Liver (tissue), 9 donors: ENCODE data around the gene SRP9. TPM values are rescaled to one million over a fixed set of nuclear protein-coding genes. Genes with fewer than 3 reads are reported as not detected.
"Not testable (repeated sequence)": the region's sequence is repeated elsewhere in the genome, so short reads cannot be mapped to it uniquely, and the experiment has no call there.

Experiments
- DNase-seq: peaks from one replicate; pipeline ENCODE4 v3.0.0-alpha.2; 2017; ENCODE audit warnings: low spot score
- H3K27ac ChIP-seq, 2 donors: one replicate each; pipeline ENCODE4 v1.7.0; 2013; ENCODE audit warnings: inconsistent platforms in 2 of 2, low read length in 2 of 2, control low read depth in 1 of 2, low read depth in 1 of 2, mild to moderate bottlenecking in 1 of 2
- H3K27me3 ChIP-seq, 4 donors: one replicate each; pipeline versions ENCODE4 v1.6.1 to v1.7.0; 2013; ENCODE audit warnings: low read length in 3 of 4, inconsistent platforms in 1 of 4, mild to moderate bottlenecking in 1 of 4, moderate library complexity in 1 of 4; ENCODE audit not compliant: control insufficient read depth in 4 of 4, insufficient read depth in 4 of 4
- H3K36me3 ChIP-seq, 4 donors: one replicate each; pipeline versions ENCODE4 v1.6.1 to v1.7.0; 2013; ENCODE audit warnings: low read length in 3 of 4, mild to moderate bottlenecking in 3 of 4, low read depth in 1 of 4, moderate library complexity in 1 of 4; ENCODE audit not compliant: control insufficient read depth in 4 of 4, insufficient read depth in 3 of 4
- H3K4me1 ChIP-seq, 4 donors: one replicate each; pipeline versions ENCODE4 v1.6.1 to v1.7.0; 2013; ENCODE audit warnings: low read length in 3 of 4, mild to moderate bottlenecking in 3 of 4, moderate library complexity in 1 of 4; ENCODE audit not compliant: control insufficient read depth in 4 of 4, insufficient read depth in 4 of 4
- H3K4me3 ChIP-seq, 3 donors: one replicate each; pipeline versions ENCODE4 v1.6.1 to v1.7.0; 2013; ENCODE audit warnings: low read length in 3 of 3, control low read depth in 1 of 3, low read depth in 1 of 3, mild to moderate bottlenecking in 1 of 3
- H3K9ac ChIP-seq, 2 donors: one replicate each; pipeline ENCODE4 v1.7.0; 2013; ENCODE audit warnings: low read length in 2 of 2, mild to moderate bottlenecking in 2 of 2, moderate library complexity in 2 of 2, control low read depth in 1 of 2, low read depth in 1 of 2
- H3K9me3 ChIP-seq, 4 donors: one replicate each; pipeline versions ENCODE4 v1.6.1 to v1.7.0; 2013; ENCODE audit warnings: low read length in 3 of 4; ENCODE audit not compliant: control insufficient read depth in 4 of 4
- EGR1 ChIP-seq, 2 donors: IDR thresholded peaks; 2 replicates each; pipeline ENCODE4 v1.6.1; 2016 to 2018; ENCODE audit warnings: antibody characterized with exemption in 2 of 2, low read depth in 2 of 2
- FOXA1 ChIP-seq: IDR thresholded peaks from 2 replicates; pipeline ENCODE4 v1.6.1; 2016; ENCODE audit warnings: antibody characterized with exemption
- FOXA2 ChIP-seq: IDR thresholded peaks from 2 replicates; pipeline ENCODE4 v1.6.1; 2016; ENCODE audit warnings: antibody characterized with exemption
- HNF4G ChIP-seq: IDR thresholded peaks from 2 replicates; pipeline ENCODE4 v1.6.1; 2016; ENCODE audit warnings: antibody characterized with exemption
- JUND ChIP-seq, 2 donors: IDR thresholded peaks; 2 replicates each; pipeline ENCODE4 v1.6.1; 2016; ENCODE audit warnings: antibody characterized with exemption in 2 of 2
- NR2F2 ChIP-seq: IDR thresholded peaks from 2 replicates; pipeline ENCODE4 v1.6.1; 2016; ENCODE audit warnings: antibody characterized with exemption
- RXRA ChIP-seq, 2 donors: IDR thresholded peaks; 2 replicates each; pipeline ENCODE4 v1.6.1; 2017 to 2018; ENCODE audit warnings: antibody characterized with exemption in 2 of 2, mild to moderate bottlenecking in 1 of 2
- SP1 ChIP-seq: IDR thresholded peaks from 2 replicates; pipeline ENCODE4 v1.6.1; 2018; ENCODE audit warnings: antibody characterized with exemption, mild to moderate bottlenecking
- TAF1 ChIP-seq: conservative IDR thresholded peaks from 2 replicates; pipeline ENCODE4 v1.6.1; 2016; ENCODE audit warnings: antibody characterized with exemption, mild to moderate bottlenecking
- YY1 ChIP-seq: IDR thresholded peaks from 2 replicates; pipeline ENCODE4 v1.6.1; 2016; ENCODE audit warnings: antibody characterized with exemption, mild to moderate bottlenecking
- ZBTB33 ChIP-seq: IDR thresholded peaks from 2 replicates; pipeline ENCODE4 v1.6.1; 2016; ENCODE audit warnings: antibody characterized with exemption
- WGBS: extraction: QIAGEN DNeasy Blood & Tissue Kit; methylation state at CpG from one replicate; pipeline ENCODE4 v1.1.7; 2013; 5-methylcytosine and 5-hydroxymethylcytosine counted together
- polyA plus RNA-seq, 2 donors: library from polyadenylated mRNA; stranded (reverse) in 1 of 2; unstranded in 1 of 2; fragments of 200-250 nt in 1 of 2; fragments of >200 nt in 1 of 2; fragmentation: Nextera tagmentation in 1 of 2; extraction: Ambion mirVana in 1 of 2; gene quantifications; one replicate each; pipeline versions ENCODE4 v1.2.1 to v1.2.3, GENCODE V29; 2013 to 2015
- total RNA-seq, 2 donors: library from RNA; depleted of rRNA; stranded (reverse); fragments of >200 nt; gene quantifications; one replicate each; pipeline ENCODE4 v1.2.3, GENCODE V29; 2014
- TF ChIP-seq, protein P1 (sequence below): IDR thresholded peaks from 2 replicates; pipeline ENCODE4 v1.6.1; 2016; ENCODE audit warnings: antibody characterized with exemption
- TF ChIP-seq, protein P2 (sequence below): fragments of 150-350 bp; IDR thresholded peaks from 2 replicates; pipeline ENCODE4 v1.5.1; 2017; ENCODE audit warnings: improper control_type of control experiment, low read depth, low read length; ENCODE audit not compliant: missing input control
- TF ChIP-seq, protein P3 (sequence below): IDR thresholded peaks from 2 replicates; pipeline ENCODE4 v1.6.1; 2016; ENCODE audit warnings: antibody characterized with exemption, mild to moderate bottlenecking
- TF ChIP-seq, protein P4 (sequence below): IDR thresholded peaks from 2 replicates; pipeline ENCODE4 v1.6.1; 2016; ENCODE audit warnings: antibody characterized with exemption
- donor health status: healthy.
- donor health status: healthy.
- donor health status: healthy.
- donor health status: healthy.
- donor health status: healthy.

SRP9 gene
- total and polyA plus RNA-seq, 4 donors: 152 to 179 (median 154) TPM

DNA sequence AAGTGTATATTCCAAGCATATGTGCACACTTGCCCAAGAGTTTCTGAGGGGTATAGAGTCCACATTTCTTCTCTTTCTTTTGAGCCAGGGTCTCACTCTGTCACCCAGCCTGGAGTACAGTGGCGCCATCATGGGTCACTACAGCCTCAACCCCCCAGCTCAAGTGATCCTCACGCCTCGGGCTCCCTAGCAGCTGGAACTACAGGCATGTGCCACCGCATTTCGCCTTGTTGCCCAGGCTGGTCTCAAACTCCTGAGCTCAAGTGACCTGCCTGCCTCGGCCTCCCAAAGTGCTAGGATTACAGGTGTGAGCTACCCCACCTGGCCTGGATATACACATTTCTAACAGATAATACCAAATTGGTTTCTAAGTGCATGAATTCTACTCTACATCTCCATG is 17.1 kb upstream of the SRP9 start:
- H3K9ac ChIP-seq: no peak overlapping the region
- H3K36me3 ChIP-seq: no peaks in the 10 kb centered on the region
- no peak for DNase-seq
- no peak overlapping the region for H3K4me3 ChIP-seq
- H3K27me3 ChIP-seq: no peaks in the 10 kb centered on the region
- TF ChIP-seq YY1 (no peak), ZBTB33 (no peak), RXRA (IDR thresholded peaks at IDR 0.05) (no peak), FOXA1 (no peak), SP1 (no peak), JUND (IDR thresholded peaks at IDR 0.05) (no peak), HNF4G (no peak), TAF1 (no peak), EGR1 (IDR thresholded peaks at IDR 0.05; ENCODE audit: low read depth in 2 of 2) (no peak), FOXA2 (no peak), NR2F2 (no peak)
- TF ChIP-seq, protein P1, sequence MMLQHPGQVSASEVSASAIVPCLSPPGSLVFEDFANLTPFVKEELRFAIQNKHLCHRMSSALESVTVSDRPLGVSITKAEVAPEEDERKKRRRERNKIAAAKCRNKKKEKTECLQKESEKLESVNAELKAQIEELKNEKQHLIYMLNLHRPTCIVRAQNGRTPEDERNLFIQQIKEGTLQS: no peak
- TF ChIP-seq, protein P2, sequence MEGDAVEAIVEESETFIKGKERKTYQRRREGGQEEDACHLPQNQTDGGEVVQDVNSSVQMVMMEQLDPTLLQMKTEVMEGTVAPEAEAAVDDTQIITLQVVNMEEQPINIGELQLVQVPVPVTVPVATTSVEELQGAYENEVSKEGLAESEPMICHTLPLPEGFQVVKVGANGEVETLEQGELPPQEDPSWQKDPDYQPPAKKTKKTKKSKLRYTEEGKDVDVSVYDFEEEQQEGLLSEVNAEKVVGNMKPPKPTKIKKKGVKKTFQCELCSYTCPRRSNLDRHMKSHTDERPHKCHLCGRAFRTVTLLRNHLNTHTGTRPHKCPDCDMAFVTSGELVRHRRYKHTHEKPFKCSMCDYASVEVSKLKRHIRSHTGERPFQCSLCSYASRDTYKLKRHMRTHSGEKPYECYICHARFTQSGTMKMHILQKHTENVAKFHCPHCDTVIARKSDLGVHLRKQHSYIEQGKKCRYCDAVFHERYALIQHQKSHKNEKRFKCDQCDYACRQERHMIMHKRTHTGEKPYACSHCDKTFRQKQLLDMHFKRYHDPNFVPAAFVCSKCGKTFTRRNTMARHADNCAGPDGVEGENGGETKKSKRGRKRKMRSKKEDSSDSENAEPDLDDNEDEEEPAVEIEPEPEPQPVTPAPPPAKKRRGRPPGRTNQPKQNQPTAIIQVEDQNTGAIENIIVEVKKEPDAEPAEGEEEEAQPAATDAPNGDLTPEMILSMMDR: no peak
- TF ChIP-seq, protein P3, sequence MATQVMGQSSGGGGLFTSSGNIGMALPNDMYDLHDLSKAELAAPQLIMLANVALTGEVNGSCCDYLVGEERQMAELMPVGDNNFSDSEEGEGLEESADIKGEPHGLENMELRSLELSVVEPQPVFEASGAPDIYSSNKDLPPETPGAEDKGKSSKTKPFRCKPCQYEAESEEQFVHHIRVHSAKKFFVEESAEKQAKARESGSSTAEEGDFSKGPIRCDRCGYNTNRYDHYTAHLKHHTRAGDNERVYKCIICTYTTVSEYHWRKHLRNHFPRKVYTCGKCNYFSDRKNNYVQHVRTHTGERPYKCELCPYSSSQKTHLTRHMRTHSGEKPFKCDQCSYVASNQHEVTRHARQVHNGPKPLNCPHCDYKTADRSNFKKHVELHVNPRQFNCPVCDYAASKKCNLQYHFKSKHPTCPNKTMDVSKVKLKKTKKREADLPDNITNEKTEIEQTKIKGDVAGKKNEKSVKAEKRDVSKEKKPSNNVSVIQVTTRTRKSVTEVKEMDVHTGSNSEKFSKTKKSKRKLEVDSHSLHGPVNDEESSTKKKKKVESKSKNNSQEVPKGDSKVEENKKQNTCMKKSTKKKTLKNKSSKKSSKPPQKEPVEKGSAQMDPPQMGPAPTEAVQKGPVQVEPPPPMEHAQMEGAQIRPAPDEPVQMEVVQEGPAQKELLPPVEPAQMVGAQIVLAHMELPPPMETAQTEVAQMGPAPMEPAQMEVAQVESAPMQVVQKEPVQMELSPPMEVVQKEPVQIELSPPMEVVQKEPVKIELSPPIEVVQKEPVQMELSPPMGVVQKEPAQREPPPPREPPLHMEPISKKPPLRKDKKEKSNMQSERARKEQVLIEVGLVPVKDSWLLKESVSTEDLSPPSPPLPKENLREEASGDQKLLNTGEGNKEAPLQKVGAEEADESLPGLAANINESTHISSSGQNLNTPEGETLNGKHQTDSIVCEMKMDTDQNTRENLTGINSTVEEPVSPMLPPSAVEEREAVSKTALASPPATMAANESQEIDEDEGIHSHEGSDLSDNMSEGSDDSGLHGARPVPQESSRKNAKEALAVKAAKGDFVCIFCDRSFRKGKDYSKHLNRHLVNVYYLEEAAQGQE: no peak
- TF ChIP-seq, protein P4, sequence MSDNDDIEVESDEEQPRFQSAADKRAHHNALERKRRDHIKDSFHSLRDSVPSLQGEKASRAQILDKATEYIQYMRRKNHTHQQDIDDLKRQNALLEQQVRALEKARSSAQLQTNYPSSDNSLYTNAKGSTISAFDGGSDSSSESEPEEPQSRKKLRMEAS: no peak
- H3K9me3 ChIP-seq: no peaks in the 10 kb centered on the region
- H3K27ac ChIP-seq: no peak overlapping the region
- WGBS: 96% methylated on average over 6 of the region's 6 CpGs
- peaks cover 0 to 3% (median under 1%) of the 10 kb centered on the region in 4 donors for H3K4me1 ChIP-seq

DNA sequence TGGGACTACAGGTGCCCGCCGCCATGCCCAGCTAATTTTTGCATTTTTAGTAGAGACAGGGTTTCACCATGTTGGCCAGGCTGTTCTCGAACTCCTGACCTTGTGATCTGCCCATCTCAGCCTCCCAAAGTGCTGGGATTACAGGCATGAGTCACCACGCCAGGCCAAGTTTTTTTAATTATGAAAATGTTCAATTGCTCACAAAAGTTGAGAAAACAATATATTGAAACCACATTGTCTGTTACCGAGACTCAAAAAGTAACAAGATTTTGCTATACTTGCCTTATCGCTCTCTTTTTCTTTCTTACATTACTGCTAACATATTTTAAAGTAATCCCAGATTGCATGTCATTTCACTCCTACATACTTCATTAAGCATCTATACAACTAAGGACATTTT is 16.2 kb upstream of the SRP9 start:
- H3K27me3 ChIP-seq, H3K9ac ChIP-seq, DNase-seq, H3K9me3 ChIP-seq, H3K36me3 ChIP-seq, H3K4me3 ChIP-seq, H3K27ac ChIP-seq, H3K4me1 ChIP-seq: not testable (repeated sequence)
- 87% methylated on average over 6 of the region's 6 CpGs for WGBS
